ENCODE results near the gene BMPER.

BMPER gene

GRCh38 chr7:33882040-33882837, 23.1 kb upstream of the BMPER start:
- no peak for TF ChIP-seq ZNF274 (IDR thresholded peaks at IDR 0.05; ENCODE audit: low read depth, low read length)
- no peak overlapping the region for H3K4me3 ChIP-seq (ENCODE audit: low read length)

- TF ChIP-seq ZNF274 (IDR thresholded peaks at IDR 0.05; ENCODE audit: low read depth, low read length) = no peak
- no peak overlapping the region for H3K4me3 ChIP-seq (ENCODE audit: low read length)
Measured at GRCh38 chr7:33882950-33883670, 22.2 kb upstream of the BMPER start.

- no peak overlapping the region for H3K4me3 ChIP-seq (ENCODE audit: low read length)
Measured at GRCh38 chr7:33883671-33883965, 21.7 kb upstream of the BMPER start.

GRCh38 chr7:33885290-33886148, 19.8 kb upstream of the BMPER start:
- TF ChIP-seq ZNF274 (IDR thresholded peaks at IDR 0.05; ENCODE audit: low read depth, low read length) = no peak
- no peak overlapping the region for H3K4me3 ChIP-seq (ENCODE audit: low read length)

More at GRCh38 chr7:33883671-33883965, 21.7 kb upstream of the BMPER start:
- no peak for TF ChIP-seq ZNF274 (IDR thresholded peaks at IDR 0.05; ENCODE audit: low read depth, low read length)

GRCh38 chr7:33886149-33886623, 19.2 kb upstream of the BMPER start:
- no peak for TF ChIP-seq ZNF274 (IDR thresholded peaks at IDR 0.05; ENCODE audit: low read depth, low read length)
- H3K4me3 ChIP-seq (ENCODE audit: low read length) = no peak overlapping the region

GRCh38 chr7:33887266-33887975, 17.9 kb upstream of the BMPER start:
- TF ChIP-seq ZNF274 (IDR thresholded peaks at IDR 0.05; ENCODE audit: low read depth, low read length) = no peak
- no peak overlapping the region for H3K4me3 ChIP-seq (ENCODE audit: low read length)

- H3K4me3 ChIP-seq (ENCODE audit: low read length) = no peak overlapping the region
- no peak for TF ChIP-seq ZNF274 (IDR thresholded peaks at IDR 0.05; ENCODE audit: low read depth, low read length)
Measured at GRCh38 chr7:33888166-33888565, 17.2 kb upstream of the BMPER start.

GRCh38 chr7:33892945-33893344, 12.4 kb upstream of the BMPER start:
- no peak for TF ChIP-seq ZNF274 (IDR thresholded peaks at IDR 0.05; ENCODE audit: low read depth, low read length)

GRCh38 chr7:33893377-33893776, 12.0 kb upstream of the BMPER start:
- TF ChIP-seq ZNF274 (IDR thresholded peaks at IDR 0.05; ENCODE audit: low read depth, low read length) = no peak
- H3K4me3 ChIP-seq (ENCODE audit: low read length) = no peak overlapping the region

More at GRCh38 chr7:33892945-33893344, 12.4 kb upstream of the BMPER start:
- no peak overlapping the region for H3K4me3 ChIP-seq (ENCODE audit: low read length)

GRCh38 chr7:33895025-33895804, 10.1 kb upstream of the BMPER start:
- H3K4me3 ChIP-seq (ENCODE audit: low read length) = no peak overlapping the region
- no peak for TF ChIP-seq ZNF274 (IDR thresholded peaks at IDR 0.05; ENCODE audit: low read depth, low read length)

GRCh38 chr7:33900501-33900900, 4.8 kb upstream of the BMPER start:
- TF ChIP-seq ZNF274 (IDR thresholded peaks at IDR 0.05; ENCODE audit: low read depth, low read length) = no peak
- H3K4me3 ChIP-seq (ENCODE audit: low read length) = no peak overlapping the region

GRCh38 chr7:33901199-33901598, 4.1 kb upstream of the BMPER start:
- H3K4me3 ChIP-seq (ENCODE audit: low read length) = no peak overlapping the region
- no peak for TF ChIP-seq ZNF274 (IDR thresholded peaks at IDR 0.05; ENCODE audit: low read depth, low read length)

- no peak overlapping the region for H3K4me3 ChIP-seq (ENCODE audit: low read length)
- TF ChIP-seq ZNF274 (IDR thresholded peaks at IDR 0.05; ENCODE audit: low read depth, low read length) = no peak
Measured at GRCh38 chr7:33901847-33902246, 3.5 kb upstream of the BMPER start.

Data from GM08714 (cell line).